HG03575 (cell line): ENCODE results near the gene ME3.

Source experiments
- ATAC-seq: cut with Tn5 transposase; IDR thresholded peaks from one replicate; pipeline ENCODE4 v1.9.1; 2021; ENCODE audit not compliant: unreplicated experiment, insufficient number of reproducible peaks, low FRiP score; ENCODE audit errors: extremely low read depth

Gene ME3

DNA sequence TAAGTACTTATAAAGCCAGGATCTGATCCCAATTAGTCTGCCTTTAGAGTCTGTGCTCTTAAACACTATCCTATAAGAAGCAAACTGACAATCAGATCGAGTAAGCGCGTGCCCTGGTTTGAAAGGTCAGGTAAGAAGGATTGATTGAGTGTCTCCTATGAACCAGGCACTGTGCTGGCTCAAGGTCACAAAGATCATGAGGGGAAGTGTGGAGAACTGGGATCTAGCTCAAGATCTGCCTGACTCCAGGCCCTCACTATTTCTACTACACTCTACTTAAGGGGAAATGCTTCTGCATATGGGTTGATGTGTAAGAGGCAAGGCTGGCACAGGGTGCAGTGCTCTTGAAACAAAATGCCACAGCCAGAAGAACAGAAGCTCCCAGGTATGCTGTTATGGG is 77.0 kb downstream of the ME3 start:
- no peak for ATAC-seq

DNA sequence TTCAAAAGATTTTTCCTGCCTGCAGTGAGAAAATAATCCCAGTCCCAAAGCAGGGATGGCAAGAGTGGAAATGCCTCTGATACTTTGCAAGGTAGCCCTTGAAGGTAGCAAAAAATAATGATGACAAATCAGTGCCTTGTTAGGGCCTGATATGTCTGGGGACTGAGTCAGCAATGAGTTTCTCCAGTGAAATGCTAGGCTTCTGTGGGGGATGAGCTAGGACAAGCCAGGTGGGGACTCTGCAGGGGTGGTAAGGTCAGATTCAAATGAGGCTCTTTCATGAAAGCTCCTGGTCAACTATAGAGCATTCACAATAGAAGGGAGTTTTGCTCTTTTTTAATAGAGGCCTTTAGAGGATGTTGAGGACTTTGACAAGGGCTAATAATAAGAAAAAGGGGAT is 77.7 kb downstream of the ME3 start:
- no peak for ATAC-seq

DNA sequence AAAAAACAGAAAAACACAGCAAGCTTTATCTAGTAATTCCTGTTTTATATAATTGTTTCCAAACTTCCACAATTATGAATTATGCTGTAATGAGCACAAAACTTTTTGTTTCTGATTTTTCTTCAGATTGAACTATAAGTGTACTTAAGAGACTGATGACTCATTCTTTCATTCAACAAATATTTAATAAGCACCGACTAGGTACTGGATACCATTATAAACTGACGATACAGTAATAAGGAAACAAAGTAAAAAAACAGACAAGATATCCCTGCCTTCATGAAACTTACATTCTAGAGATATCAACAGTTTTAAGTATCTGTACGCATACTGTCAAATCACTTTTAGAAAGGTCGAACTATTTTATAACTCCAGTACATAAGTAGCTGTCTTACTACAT is 78.6 kb downstream of the ME3 start:
- no peak for ATAC-seq

DNA sequence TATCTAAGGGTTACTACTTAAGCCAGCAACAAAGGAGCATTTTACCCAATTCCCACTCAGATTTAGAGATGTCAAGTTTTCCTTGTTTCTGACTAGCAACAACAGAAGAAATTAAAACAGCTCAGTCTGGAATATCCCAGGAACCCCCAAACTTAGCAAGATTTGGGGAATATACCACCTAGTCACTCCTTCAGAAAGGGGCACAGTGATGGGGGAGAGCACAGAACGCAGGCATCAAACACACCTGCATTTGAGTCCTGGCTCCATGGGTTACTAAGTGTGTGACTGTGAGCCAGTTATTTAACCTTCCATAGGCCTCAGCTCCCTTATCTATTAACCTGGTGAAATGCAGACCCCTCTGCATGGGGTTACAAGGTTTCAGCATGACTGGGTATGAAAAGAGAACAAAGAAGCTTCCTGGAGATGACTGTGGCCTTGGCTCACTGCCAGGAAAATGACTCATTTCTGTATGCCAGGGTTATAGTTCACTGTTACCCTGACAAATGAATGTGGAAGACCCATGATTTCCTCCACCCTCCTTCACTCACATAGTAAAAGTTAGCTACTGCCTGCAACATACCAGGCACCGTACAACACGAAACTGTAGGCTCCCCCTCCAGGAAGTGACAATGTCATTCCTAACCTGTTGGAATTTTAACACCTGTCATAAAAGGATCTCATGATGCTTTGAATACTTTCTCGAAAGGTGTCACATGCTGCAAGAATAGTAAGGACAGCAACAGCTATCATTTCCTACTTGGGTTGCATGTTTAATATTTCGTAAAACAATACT is 79.6 kb downstream of the ME3 start:
- peak; percentile 92 for ATAC-seq

- ATAC-seq: no peak
Measured at GRCh38 chr11:86592047-86592591, 80.3 kb downstream of the ME3 start.

GRCh38 chr11:86591631-86592030 is 80.8 kb downstream of the ME3 start:
- ATAC-seq: no peak

DNA sequence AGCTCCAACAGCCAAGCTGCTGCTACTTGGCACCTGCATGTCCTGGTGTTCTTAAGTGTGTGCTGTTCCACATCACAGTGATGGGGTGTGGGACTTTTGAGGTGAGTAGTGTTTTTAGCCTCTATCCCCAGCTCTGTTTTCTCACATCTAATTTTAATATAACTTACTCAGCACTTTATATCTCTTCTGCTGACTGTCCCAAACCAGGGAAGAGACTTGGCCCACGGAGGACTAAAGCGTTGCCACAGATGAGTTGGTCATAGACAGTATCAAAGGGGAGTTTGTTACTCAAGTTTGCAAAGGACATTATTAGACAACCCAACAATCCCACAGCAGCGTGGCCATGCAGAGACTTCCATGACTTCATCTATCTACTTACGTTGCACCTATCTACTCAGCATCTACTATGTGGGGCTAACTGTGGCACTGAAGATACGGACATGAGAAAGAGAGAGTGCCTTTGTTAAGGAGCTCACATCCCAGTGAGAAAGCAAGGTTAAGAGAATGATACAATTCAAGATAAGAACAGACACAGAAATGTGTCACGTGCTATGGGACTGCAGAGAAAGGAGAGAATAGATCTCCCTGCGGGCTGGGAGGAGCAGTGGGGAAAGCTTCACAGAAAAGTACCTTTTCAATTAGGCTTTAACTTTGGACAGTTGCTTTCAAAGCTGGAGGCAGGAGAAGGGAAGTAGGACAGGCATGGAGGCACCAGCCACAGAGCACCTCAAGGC is 82.4 kb downstream of the ME3 start:
- no peak for ATAC-seq

DNA sequence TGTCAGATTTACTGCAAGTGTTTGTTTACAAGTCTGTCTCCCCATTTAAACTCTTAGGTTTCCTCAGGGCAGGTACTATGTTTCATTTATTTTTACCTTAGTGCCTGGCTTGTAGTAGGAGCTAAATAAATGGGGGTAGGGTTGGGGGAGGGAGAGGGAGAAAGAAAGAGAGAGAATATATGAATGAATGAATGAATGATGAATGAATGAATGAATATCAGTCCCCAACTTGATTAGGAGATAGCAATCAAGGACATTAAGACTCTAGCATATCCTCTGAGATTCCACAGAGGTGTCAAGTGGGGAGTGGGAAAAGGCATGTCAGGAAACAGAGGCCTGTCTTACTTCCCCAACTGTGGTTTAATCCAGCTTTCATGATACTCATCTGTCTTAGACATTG is 83.2 kb downstream of the ME3 start:
- ATAC-seq: no peak

GRCh38 chr11:86588566-86589090 is 83.8 kb downstream of the ME3 start:
- no peak for ATAC-seq

- no peak for ATAC-seq
Measured at GRCh38 chr11:86587264-86588193, 84.9 kb downstream of the ME3 start.

DNA sequence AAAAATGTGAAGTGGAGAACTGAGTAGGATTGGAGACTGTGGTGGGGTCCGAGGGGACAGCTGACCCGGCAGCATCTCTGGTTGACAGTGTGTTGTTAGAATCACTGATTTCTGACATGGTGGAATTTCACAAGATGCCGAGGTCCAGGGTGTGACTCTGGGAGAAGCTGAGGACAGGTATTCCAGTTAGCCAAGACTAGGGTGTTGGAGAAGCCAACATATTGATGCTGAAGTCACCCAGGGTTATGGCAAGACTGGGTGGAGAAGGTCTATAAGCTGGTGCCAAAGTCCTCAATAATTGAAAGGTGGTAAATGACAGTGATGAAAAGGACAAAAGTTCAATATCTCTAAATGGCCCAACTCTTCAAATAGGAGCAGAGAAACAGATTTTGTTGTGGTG is 86.1 kb downstream of the ME3 start:
- no peak for ATAC-seq

- ATAC-seq: no peak
Measured at GRCh38 chr11:86582898-86583297, 89.5 kb downstream of the ME3 start.

DNA sequence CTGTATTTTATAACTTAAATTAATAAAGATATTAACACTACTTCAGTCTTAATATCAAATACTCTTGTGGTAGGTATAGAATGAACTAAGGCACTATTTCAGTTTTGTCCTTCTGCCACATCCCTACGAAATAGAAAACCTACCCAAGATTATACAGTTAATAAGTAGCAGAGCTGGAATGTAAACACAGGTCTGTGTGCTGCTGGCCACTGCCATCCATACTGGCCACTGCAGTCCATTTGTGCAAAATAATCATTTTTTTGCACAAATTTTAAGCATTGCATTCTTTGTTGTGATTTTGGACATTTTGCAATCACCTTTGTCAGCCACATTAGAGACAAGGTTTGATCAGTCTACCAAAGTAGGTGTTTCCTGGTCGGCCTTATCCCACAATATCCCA is 91.9 kb downstream of the ME3 start:
- no peak for ATAC-seq

- no peak for ATAC-seq
Measured at GRCh38 chr11:86579406-86579731, 93.0 kb downstream of the ME3 start.

GRCh38 chr11:86578727-86579405 is 93.5 kb downstream of the ME3 start:
- ATAC-seq: no peak

- no peak for ATAC-seq
Measured at GRCh38 chr11:86577644-86578636, 94.5 kb downstream of the ME3 start.

DNA sequence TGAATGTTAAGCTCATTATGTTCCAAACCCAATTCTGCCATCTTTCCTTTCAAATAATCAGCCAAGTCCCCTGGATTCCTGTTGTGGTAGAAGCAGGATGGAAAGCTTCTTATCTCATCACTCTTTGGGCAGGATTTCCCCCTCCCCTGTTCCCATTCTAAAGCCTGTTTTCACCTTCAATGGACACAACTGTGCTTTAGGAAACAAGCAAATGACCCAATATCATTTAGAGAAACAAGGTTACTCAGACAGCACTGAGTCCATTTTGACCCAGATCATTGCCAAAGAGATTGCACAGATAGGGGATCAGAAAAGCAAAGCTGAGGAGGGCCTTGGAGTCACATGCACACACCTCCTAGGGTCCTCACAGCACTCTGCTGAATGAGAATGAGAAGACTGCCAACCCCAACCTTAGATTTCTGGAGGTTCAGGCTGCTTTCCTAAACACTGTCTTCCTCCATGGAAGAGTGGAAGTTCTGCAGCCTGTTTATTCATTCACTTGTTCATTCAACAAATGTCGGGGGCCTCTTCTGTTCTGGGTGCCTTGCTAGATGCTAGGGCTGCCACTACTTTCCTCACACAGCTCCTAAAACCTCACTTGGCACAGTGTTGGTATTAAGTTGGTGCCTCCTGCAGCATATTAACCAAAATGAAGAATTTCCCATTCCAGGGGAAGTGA is 95.3 kb downstream of the ME3 start:
- ATAC-seq: no peak
